ENCODE measurements around the gene PRH1.

PRH1 gene

DNA sequence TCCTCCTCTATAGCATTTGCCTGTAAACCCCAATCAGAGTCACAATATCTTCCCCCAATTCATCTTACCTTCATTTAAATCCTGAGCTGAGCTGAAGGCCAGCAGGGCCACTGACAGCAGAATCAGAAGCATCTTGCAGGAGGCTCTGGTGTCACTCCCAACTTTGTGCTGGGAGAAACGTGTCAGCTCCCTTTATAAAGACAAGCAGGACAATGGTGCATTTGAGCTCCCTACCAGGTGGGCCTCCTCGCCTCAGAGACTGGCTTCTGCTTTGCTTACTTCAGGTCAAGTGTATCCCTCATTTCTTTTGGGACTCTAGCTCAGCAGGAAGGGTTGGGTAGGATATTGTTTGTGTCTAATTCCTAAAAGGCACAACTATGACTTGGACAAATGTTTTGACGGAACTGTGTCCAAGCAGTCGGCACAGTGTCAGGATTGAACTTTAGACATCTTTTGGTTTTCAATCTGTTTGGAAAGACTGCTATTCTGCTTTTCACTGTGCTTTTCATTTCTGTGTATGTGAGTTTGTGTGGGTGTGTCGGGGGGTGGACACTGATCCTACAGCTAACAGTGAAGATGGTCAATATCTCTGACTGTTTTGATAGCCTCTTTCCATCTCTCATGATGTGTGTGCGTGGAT, at the start of gene PRH1:
Gene PRH1 (minus strand): TSS at position 170 of the 640 bp plus-strand sequence. CDS start 38 bp downstream, at position 132.
- Histone ChIP-seq H3K36me3 (ENCODE audit: control insufficient read depth, low read depth, low read length) (no peaks in the 10 kb centered on the region), H3K27me3 (ENCODE audit: control insufficient read depth, insufficient read depth, low read length) (no peaks in the 10 kb centered on the region), H3K4me3 (ENCODE audit: low read length) (no peak within 1 kb of the TSS), H3K9ac (ENCODE audit: low read length) (no peak within 1 kb of the TSS), H3K9me3 (ENCODE audit: control insufficient read depth, low read depth, low read length) (no peaks in the 10 kb centered on the region), H3K27ac (ENCODE audit: low read length) (no peak within 1 kb of the TSS), H3K4me1 (ENCODE audit: control insufficient read depth, low read depth, low read length) (no peaks in the 10 kb centered on the region)

DNA sequence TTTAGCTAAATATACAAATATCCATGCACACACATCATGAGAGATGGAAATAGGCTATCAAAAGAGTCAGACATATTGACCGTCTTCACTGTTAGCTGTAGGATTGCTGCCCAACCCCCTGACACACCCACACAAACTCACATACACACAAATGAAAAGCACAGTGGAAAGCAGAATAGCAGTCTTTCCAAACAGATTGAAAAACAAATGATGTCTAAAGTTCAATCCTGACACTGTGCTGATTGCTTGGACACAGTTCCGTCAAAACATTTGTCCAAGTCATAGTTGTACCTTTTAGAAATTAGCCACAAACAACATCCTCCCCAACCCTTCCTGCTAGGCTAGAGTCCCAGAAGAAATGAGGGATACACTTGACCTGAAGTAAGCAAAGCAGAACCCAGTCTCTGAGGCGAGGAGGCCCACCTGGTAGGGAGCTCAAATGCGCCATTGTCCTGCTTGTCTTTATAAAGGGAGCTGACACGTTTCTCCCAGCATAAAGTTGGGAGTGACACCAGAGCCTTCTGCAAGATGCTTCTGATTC, 44.8 kb upstream of the PRH1 start, which contains the start of gene PRH2:
Gene PRH2 (plus strand): TSS at position 491 of the 541 bp plus-strand sequence. CDS start 38 bp downstream, at position 529.
- Histone ChIP-seq H3K4me1 (ENCODE audit: control insufficient read depth, low read depth, low read length) (no peaks in the 10 kb centered on the region), H3K36me3 (ENCODE audit: control insufficient read depth, low read depth, low read length) (no peaks in the 10 kb centered on the region), H3K9ac (ENCODE audit: low read length) (no peak within 1 kb of the TSS), H3K4me3 (ENCODE audit: low read length) (no peak within 1 kb of the TSS), H3K27me3 (ENCODE audit: control insufficient read depth, insufficient read depth, low read length) (no peaks in the 10 kb centered on the region), H3K9me3 (ENCODE audit: control insufficient read depth, low read depth, low read length) (no peaks in the 10 kb centered on the region), H3K27ac (ENCODE audit: low read length) (no peak within 1 kb of the TSS)

DNA sequence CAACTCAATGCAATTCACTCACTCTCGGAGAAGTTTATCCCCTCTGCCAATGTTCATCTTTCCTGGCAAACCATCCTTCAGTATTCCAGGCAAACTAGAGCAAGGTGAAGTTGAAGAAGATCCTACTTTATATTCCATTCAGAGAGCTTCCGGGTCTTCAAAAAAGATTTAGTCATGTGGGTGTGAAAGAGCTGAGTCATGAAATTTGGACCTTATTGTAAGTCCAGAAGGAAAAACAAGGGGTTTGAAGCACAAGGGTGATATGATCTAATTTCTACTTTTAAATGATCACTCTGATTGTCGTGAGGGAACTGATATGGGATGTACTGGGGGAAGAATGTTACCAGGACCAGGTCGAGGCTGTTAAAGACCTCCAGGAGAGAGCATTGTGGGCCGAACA, 42.2 kb upstream of the PRH1 start:
- Histone ChIP-seq H3K4me1 (ENCODE audit: control insufficient read depth, low read depth, low read length) (no peaks in the 10 kb centered on the region), H3K36me3 (ENCODE audit: control insufficient read depth, low read depth, low read length) (no peaks in the 10 kb centered on the region), H3K27ac (ENCODE audit: low read length) (no peak overlapping the region), H3K27me3 (ENCODE audit: control insufficient read depth, insufficient read depth, low read length) (no peaks in the 10 kb centered on the region), H3K9me3 (ENCODE audit: control insufficient read depth, low read depth, low read length) (no peaks in the 10 kb centered on the region), H3K4me3 (ENCODE audit: low read length) (no peak overlapping the region), H3K9ac (ENCODE audit: low read length) (no peak overlapping the region)

DNA sequence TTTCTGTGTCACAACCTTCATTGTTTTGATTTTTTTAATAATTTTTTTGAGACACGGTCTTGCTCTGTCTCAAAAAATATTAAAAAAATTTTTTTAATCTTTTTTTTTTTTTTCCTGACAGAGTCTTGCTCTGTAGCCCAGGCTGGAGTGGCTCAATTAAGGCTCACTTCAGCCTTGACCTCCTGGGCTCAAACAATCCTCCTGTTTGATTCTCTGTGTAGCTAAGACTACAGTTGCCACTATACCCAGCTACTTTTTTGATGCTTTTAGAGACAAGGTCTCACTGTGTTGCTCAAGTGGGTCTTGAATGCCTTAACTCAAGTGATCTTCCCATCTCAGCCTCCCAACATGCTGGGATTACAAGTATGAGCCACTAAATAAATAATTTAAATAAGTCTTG, 35.8 kb upstream of the PRH1 start:
- H3K27ac ChIP-seq (ENCODE audit: low read length) = no peak overlapping the region
- H3K9ac ChIP-seq (ENCODE audit: low read length) = no peak overlapping the region
- no peaks in the 10 kb centered on the region for H3K27me3 ChIP-seq (ENCODE audit: control insufficient read depth, insufficient read depth, low read length)

DNA sequence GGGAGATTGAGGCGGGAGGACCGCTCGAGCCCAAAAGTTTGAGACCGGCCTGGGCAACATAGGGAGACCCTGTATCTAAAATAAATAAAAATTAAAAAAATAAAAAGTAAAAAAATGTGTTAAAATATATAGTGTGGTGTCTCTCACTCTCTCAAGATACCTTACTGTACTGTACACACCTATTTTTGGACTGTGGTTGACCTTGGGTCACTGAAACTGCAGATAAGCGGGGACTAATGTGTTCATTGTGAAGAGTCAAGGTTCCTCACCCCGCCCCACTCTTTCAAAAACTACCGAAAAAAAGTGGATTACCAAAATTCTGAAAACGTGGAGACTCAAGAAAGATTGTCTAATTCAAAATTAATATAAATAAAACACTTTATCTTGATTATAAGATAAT, 26.3 kb upstream of the PRH1 start:
- no peak overlapping the region for H3K27ac ChIP-seq (ENCODE audit: low read length)
- no peak overlapping the region for H3K4me3 ChIP-seq (ENCODE audit: low read length)
- H3K9me3 ChIP-seq (ENCODE audit: control insufficient read depth, low read depth, low read length) = no peaks in the 10 kb centered on the region
- no peak overlapping the region for H3K9ac ChIP-seq (ENCODE audit: low read length)
- H3K4me1 ChIP-seq (ENCODE audit: control insufficient read depth, low read depth, low read length) = no peaks in the 10 kb centered on the region
- no peaks in the 10 kb centered on the region for H3K36me3 ChIP-seq (ENCODE audit: control insufficient read depth, low read depth, low read length)
- H3K27me3 ChIP-seq (ENCODE audit: control insufficient read depth, insufficient read depth, low read length) = no peaks in the 10 kb centered on the region

More for the DNA sequence above, 35.8 kb upstream of the PRH1 start:
- Histone ChIP-seq H3K4me1 (ENCODE audit: control insufficient read depth, low read depth, low read length) (no peaks in the 10 kb centered on the region), H3K36me3 (ENCODE audit: control insufficient read depth, low read depth, low read length) (no peaks in the 10 kb centered on the region), H3K4me3 (ENCODE audit: low read length) (no peak overlapping the region), H3K9me3 (ENCODE audit: control insufficient read depth, low read depth, low read length) (no peaks in the 10 kb centered on the region)

DNA sequence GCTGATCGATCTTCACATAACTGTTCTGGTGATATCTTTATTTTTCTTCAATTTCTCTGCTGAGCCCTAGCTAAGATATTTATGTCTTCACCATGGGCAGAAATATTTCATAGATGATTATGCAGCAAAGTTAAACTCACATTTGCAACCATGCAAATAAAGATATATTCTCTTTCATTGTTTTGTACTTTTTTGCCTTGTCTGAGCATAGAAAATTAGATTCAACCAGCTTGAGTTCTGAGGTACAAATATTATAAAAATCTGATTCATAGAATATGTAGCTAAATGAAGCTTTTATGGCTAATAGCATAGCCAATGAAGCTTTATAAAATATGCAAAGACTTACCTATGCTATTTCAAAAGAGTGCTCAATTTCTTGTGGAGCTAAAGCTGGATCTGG, 25.4 kb upstream of the PRH1 start, which contains the start of gene TAS2R13:
Gene TAS2R13 (minus strand): TSS at position 101 of the 400 bp plus-strand sequence. CDS start 264 bp downstream, outside the sequence.
- Histone ChIP-seq H3K27me3 (ENCODE audit: control insufficient read depth, insufficient read depth, low read length) (no peaks in the 10 kb centered on the region), H3K4me1 (ENCODE audit: control insufficient read depth, low read depth, low read length) (no peaks in the 10 kb centered on the region), H3K9ac (ENCODE audit: low read length) (no peak within 1 kb of the TSS), H3K9me3 (ENCODE audit: control insufficient read depth, low read depth, low read length) (peaks cover 6% of the 10 kb centered on the region), H3K36me3 (ENCODE audit: control insufficient read depth, low read depth, low read length) (no peaks in the 10 kb centered on the region), H3K27ac (ENCODE audit: low read length) (no peak within 1 kb of the TSS), H3K4me3 (ENCODE audit: low read length) (no peak within 1 kb of the TSS)

DNA sequence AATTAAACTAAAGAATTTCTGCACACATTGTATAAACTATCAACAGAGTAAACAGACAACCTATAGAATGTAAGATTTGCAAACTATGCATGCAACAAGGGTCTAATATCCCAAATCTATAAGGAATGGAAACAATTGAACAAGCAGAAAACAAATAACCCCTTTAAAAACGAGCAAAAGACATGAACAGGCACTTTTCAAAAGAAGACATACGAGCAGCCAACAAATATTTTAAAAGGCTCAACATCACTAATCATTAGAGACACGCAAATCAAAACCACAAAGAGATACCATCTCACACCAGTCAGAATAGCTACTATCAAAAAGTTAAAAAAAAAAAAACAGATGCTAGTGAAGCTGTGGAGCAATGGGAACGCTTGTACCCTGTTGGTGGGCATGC, 20.6 kb upstream of the PRH1 start:
- Histone ChIP-seq H3K27me3 (ENCODE audit: control insufficient read depth, insufficient read depth, low read length) (no peaks in the 10 kb centered on the region), H3K9ac (ENCODE audit: low read length) (no peak overlapping the region), H3K9me3 (ENCODE audit: control insufficient read depth, low read depth, low read length) (peaks cover 6% of the 10 kb centered on the region), H3K27ac (ENCODE audit: low read length) (no peak overlapping the region), H3K4me3 (ENCODE audit: low read length) (no peak overlapping the region), H3K36me3 (ENCODE audit: control insufficient read depth, low read depth, low read length) (no peaks in the 10 kb centered on the region), H3K4me1 (ENCODE audit: control insufficient read depth, low read depth, low read length) (no peaks in the 10 kb centered on the region)

DNA sequence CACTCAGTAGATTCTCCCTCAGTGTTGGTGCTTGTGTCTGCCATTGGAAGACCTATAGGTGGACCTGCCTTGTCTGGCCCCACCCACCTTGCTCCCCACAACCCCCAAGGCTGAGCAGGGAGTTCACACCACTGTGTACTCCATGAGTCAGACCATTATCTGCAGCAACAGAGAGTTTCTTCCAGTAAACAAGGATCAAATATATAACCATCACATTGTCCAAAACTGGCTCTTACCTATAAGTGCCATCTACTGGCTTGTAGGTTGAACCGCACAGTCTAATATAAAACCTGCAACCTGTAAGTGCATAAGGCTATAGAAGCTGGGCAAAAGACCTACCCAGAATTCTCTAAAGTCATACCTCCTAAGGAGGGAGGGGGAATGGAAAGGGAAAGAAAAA, 17.4 kb upstream of the PRH1 start:
- H3K36me3 ChIP-seq (ENCODE audit: control insufficient read depth, low read depth, low read length) = no peaks in the 10 kb centered on the region
- H3K4me3 ChIP-seq (ENCODE audit: low read length) = no peak overlapping the region
- H3K4me1 ChIP-seq (ENCODE audit: control insufficient read depth, low read depth, low read length) = no peaks in the 10 kb centered on the region
- peaks cover 6% of the 10 kb centered on the region for H3K9me3 ChIP-seq (ENCODE audit: control insufficient read depth, low read depth, low read length)
- no peak overlapping the region for H3K9ac ChIP-seq (ENCODE audit: low read length)
- H3K27me3 ChIP-seq (ENCODE audit: control insufficient read depth, insufficient read depth, low read length) = no peaks in the 10 kb centered on the region
- H3K27ac ChIP-seq (ENCODE audit: low read length) = no peak overlapping the region

DNA sequence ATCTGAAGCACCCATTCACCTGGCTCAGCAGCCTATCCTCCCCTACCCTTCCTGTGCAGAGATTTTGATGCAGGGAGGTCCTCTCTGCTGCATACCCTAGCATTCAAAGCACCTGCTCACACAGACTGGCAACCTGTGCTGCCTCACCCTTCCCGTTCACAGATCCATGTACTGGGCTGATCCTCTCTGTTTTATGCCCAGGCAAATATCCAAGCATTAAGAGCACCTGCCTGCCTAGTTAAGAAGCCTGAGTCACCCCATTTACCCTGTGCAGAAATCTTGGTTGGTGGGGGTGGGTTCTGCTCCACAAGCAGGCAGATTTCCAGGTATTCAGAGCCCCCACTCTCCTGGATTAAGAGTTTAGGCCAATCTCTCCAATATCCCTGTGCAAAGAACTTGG, 16.9 kb upstream of the PRH1 start:
- no peak overlapping the region for H3K4me3 ChIP-seq (ENCODE audit: low read length)
- H3K9me3 ChIP-seq (ENCODE audit: control insufficient read depth, low read depth, low read length) = peaks cover 6% of the 10 kb centered on the region
- H3K9ac ChIP-seq (ENCODE audit: low read length) = no peak overlapping the region
- H3K36me3 ChIP-seq (ENCODE audit: control insufficient read depth, low read depth, low read length) = no peaks in the 10 kb centered on the region
- H3K4me1 ChIP-seq (ENCODE audit: control insufficient read depth, low read depth, low read length) = no peaks in the 10 kb centered on the region
- H3K27me3 ChIP-seq (ENCODE audit: control insufficient read depth, insufficient read depth, low read length) = no peaks in the 10 kb centered on the region
- H3K27ac ChIP-seq (ENCODE audit: low read length) = no peak overlapping the region

DNA sequence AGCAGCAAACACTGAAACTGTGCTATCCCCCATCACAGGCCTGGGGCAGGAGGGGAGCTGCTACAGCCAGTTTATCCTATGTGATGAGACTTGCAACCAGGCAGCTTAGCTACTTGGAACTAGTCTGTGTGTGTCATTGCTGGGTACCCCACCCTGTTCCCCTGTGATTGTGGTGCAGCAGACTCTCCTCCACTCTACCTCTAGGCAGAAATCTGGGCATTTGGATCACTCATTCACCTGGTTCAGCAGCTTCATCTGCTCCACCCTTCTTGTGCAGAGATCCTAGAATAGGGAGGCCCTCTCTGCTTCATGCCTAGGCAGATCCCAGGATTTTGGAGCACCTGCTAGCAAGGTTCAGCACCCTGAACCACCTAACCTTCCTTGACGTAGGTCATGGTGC, 16.5 kb upstream of the PRH1 start:
- Histone ChIP-seq H3K9ac (ENCODE audit: low read length) (no peak overlapping the region), H3K27me3 (ENCODE audit: control insufficient read depth, insufficient read depth, low read length) (no peaks in the 10 kb centered on the region), H3K27ac (ENCODE audit: low read length) (no peak overlapping the region), H3K4me1 (ENCODE audit: control insufficient read depth, low read depth, low read length) (no peaks in the 10 kb centered on the region), H3K9me3 (ENCODE audit: control insufficient read depth, low read depth, low read length) (peaks cover 6% of the 10 kb centered on the region), H3K4me3 (ENCODE audit: low read length) (no peak overlapping the region), H3K36me3 (ENCODE audit: control insufficient read depth, low read depth, low read length) (no peaks in the 10 kb centered on the region)

DNA sequence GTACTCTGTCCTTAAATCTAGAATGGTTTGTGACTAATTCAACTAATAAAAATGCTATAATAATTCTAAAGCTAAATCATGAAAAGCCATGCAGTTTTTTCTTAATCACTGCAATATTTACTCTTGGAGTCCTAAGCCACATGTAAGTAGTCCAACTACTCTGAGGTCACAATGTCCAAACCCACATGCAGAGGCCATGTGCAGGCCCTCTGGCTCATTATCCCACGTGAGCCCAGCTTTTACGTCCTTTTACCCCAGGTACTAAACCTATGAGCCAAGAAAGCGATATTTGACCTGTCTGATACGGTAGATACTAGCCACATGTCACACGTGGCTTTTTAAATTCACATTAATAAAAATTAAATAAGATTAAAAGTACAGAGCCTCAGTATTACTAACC, 12.8 kb upstream of the PRH1 start:
- Histone ChIP-seq H3K36me3 (ENCODE audit: control insufficient read depth, low read depth, low read length) (no peaks in the 10 kb centered on the region), H3K4me3 (ENCODE audit: low read length) (no peak overlapping the region), H3K27me3 (ENCODE audit: control insufficient read depth, insufficient read depth, low read length) (no peaks in the 10 kb centered on the region), H3K4me1 (ENCODE audit: control insufficient read depth, low read depth, low read length) (no peaks in the 10 kb centered on the region), H3K27ac (ENCODE audit: low read length) (no peak overlapping the region), H3K9me3 (ENCODE audit: control insufficient read depth, low read depth, low read length) (no peaks in the 10 kb centered on the region), H3K9ac (ENCODE audit: low read length) (no peak overlapping the region)

DNA sequence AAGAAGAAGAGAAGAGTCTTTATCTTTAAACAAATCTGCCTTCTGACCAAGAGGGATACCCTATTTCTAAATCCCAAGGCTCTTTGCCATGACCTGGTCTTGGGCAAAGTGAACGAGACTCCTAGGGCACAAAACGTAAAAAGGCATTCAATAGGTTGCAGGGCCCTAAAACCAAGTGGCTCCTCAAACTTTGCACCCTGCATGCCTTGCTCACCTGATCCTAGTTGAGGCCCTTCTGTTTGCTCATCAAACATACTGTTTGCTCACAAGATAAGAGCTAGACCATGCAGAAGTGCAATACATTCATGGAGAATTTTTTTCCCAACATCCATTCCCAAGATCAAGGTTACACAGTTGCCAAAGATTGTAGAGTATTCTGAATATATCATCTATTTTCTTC, 7.9 kb upstream of the PRH1 start:
- no peaks in the 10 kb centered on the region for H3K27me3 ChIP-seq (ENCODE audit: control insufficient read depth, insufficient read depth, low read length)

More for the DNA sequence above, 7.9 kb upstream of the PRH1 start:
- H3K4me1 ChIP-seq (ENCODE audit: control insufficient read depth, low read depth, low read length) = no peaks in the 10 kb centered on the region
- H3K4me3 ChIP-seq (ENCODE audit: low read length) = no peak overlapping the region
- H3K27ac ChIP-seq (ENCODE audit: low read length) = no peak overlapping the region
- H3K36me3 ChIP-seq (ENCODE audit: control insufficient read depth, low read depth, low read length) = no peaks in the 10 kb centered on the region
- H3K9ac ChIP-seq (ENCODE audit: low read length) = no peak overlapping the region
- H3K9me3 ChIP-seq (ENCODE audit: control insufficient read depth, low read depth, low read length) = no peaks in the 10 kb centered on the region
